H1 (cell line): ENCODE measurements around the gene XIRP1.

Source experiments
- BRCA1 ChIP-seq: IDR thresholded peaks from 2 replicates; pipeline ENCODE4 v1.6.1; 2012; ENCODE audit warnings: low read depth, low read length, improper control_type of control experiment
- CHD1 ChIP-seq: IDR thresholded peaks from 2 replicates; pipeline ENCODE4 v1.6.1; 2012; ENCODE audit warnings: low read depth, low read length, improper control_type of control experiment
- EGR1 ChIP-seq: IDR thresholded peaks from 2 replicates; pipeline ENCODE4 v1.6.1; 2011; ENCODE audit warnings: low read depth, low read length, borderline replicate concordance
- EP300 ChIP-seq, 2 experiments: IDR thresholded peaks; 1 replicate in 1 of 2; 2 replicates in 1 of 2; pipeline ENCODE4 v1.6.1; 2011 to 2012; ENCODE audit warnings: low read depth in 2 of 2, low read length in 2 of 2, mild to moderate bottlenecking in 2 of 2, borderline replicate concordance in 1 of 2, inconsistent platforms in 1 of 2, moderate library complexity in 1 of 2
- EZH2 ChIP-seq: fragments of 200-600 bp; sonication (generic); IDR thresholded peaks from 2 replicates; pipeline ENCODE4 v1.7.1; 2012; ENCODE audit warnings: low read depth, mild to moderate bottlenecking, moderate library complexity, low read length, inconsistent platforms; ENCODE audit not compliant: severe bottlenecking
- GTF2F1 ChIP-seq: IDR thresholded peaks from 2 replicates; pipeline ENCODE4 v1.6.1; 2012; ENCODE audit warnings: low read depth, low read length, improper control_type of control experiment, borderline replicate concordance
- HDAC6 ChIP-seq: IDR thresholded peaks from one replicate; pipeline ENCODE4 v1.7.1; 2012; ENCODE audit warnings: low read depth, mild to moderate bottlenecking, inconsistent platforms, low read length, moderate library complexity
- JUN ChIP-seq: IDR thresholded peaks from 2 replicates; pipeline ENCODE4 v1.6.1; 2011; ENCODE audit warnings: low read depth, mild to moderate bottlenecking, improper control_type of control experiment, low read length
- POLR2A ChIP-seq, 2 experiments: IDR thresholded peaks; 1 replicate in 1 of 2; 2 replicates in 1 of 2; pipeline ENCODE4 v1.6.1; 2011; ENCODE audit warnings: low read depth in 2 of 2, low read length in 2 of 2, mild to moderate bottlenecking in 2 of 2; ENCODE audit errors: control extremely low read depth in 1 of 2
- TAF1 ChIP-seq: IDR thresholded peaks from 2 replicates; pipeline ENCODE4 v1.6.1; 2011; ENCODE audit warnings: mild to moderate bottlenecking, low read depth, low read length
- YY1 ChIP-seq: IDR thresholded peaks from 2 replicates; pipeline ENCODE4 v1.6.1; 2011; ENCODE audit warnings: low read depth, mild to moderate bottlenecking, low read length
- TF ChIP-seq, protein P1 (sequence below), 3 experiments: IDR thresholded peaks; 1 replicate in 2 of 3; 2 replicates in 1 of 3; pipeline versions ENCODE4 v1.5.1 to v1.6.1; 2011; ENCODE audit warnings: low read length in 3 of 3, mild to moderate bottlenecking in 3 of 3, inconsistent platforms in 2 of 3, low read depth in 1 of 3, moderate library complexity in 1 of 3; ENCODE audit not compliant: insufficient read depth in 1 of 3; ENCODE audit errors: control extremely low read depth in 1 of 3
- TF ChIP-seq, protein P2 (sequence below): IDR thresholded peaks from 2 replicates; pipeline ENCODE4 v1.6.1; 2012; ENCODE audit warnings: low read length, inconsistent platforms
- TF ChIP-seq, protein P3 (sequence below): IDR thresholded peaks from 2 replicates; pipeline ENCODE4 v1.6.1; 2012; ENCODE audit warnings: inconsistent platforms

DNA sequence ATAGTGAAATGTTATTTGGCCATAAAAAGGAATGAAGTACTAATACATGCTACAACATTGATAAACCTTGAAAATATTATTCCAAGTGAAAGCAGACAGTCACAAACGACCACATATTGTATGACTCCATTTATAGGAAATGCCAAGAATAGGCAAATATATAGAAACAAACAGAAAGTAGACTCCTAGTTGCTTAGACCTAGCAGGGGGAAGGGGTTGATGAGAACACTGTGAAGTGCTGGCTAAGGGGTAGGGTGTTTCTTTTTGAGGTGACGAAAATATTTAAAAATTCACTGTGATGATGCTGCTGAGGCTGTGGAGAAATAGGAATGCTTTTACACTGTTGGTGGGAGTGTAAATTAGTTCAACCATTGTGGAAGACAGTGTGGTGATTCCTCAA is 30.5 kb upstream of the XIRP1 start:
- TF ChIP-seq, protein P1, sequence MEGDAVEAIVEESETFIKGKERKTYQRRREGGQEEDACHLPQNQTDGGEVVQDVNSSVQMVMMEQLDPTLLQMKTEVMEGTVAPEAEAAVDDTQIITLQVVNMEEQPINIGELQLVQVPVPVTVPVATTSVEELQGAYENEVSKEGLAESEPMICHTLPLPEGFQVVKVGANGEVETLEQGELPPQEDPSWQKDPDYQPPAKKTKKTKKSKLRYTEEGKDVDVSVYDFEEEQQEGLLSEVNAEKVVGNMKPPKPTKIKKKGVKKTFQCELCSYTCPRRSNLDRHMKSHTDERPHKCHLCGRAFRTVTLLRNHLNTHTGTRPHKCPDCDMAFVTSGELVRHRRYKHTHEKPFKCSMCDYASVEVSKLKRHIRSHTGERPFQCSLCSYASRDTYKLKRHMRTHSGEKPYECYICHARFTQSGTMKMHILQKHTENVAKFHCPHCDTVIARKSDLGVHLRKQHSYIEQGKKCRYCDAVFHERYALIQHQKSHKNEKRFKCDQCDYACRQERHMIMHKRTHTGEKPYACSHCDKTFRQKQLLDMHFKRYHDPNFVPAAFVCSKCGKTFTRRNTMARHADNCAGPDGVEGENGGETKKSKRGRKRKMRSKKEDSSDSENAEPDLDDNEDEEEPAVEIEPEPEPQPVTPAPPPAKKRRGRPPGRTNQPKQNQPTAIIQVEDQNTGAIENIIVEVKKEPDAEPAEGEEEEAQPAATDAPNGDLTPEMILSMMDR (IDR thresholded peaks at IDR 0.05; ENCODE audit: control extremely low read depth in 1 of 3, insufficient read depth in 1 of 3, low read depth in 1 of 3, low read length in 3 of 3), result no peak
- TF ChIP-seq BRCA1 (no peak), CHD1 (no peak), YY1 (no peak), EZH2 (no peak), POLR2A (IDR thresholded peaks at IDR 0.05; ENCODE audit: control extremely low read depth in 1 of 2, low read depth in 2 of 2, low read length in 2 of 2) (no peak), TAF1 (no peak), EP300 (IDR thresholded peaks at IDR 0.05; ENCODE audit: borderline replicate concordance in 1 of 2, low read depth in 2 of 2, low read length in 2 of 2) (no peak), GTF2F1 (no peak), EGR1 (no peak), HDAC6 (no peak), JUN (no peak)
- TF ChIP-seq, protein P2, sequence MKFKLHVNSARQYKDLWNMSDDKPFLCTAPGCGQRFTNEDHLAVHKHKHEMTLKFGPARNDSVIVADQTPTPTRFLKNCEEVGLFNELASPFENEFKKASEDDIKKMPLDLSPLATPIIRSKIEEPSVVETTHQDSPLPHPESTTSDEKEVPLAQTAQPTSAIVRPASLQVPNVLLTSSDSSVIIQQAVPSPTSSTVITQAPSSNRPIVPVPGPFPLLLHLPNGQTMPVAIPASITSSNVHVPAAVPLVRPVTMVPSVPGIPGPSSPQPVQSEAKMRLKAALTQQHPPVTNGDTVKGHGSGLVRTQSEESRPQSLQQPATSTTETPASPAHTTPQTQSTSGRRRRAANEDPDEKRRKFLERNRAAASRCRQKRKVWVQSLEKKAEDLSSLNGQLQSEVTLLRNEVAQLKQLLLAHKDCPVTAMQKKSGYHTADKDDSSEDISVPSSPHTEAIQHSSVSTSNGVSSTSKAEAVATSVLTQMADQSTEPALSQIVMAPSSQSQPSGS, result no peak
- TF ChIP-seq, protein P3, sequence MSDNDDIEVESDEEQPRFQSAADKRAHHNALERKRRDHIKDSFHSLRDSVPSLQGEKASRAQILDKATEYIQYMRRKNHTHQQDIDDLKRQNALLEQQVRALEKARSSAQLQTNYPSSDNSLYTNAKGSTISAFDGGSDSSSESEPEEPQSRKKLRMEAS, result no peak
